Subcutaneous adipose tissue (tissue), 4 donors: ENCODE results near the gene CD109. TPM values are rescaled to one million over a fixed set of nuclear protein-coding genes. Genes with fewer than 3 reads are reported as not detected.

ENCODE experiments used
- total RNA-seq, 4 donors: library from RNA; depleted of rRNA; stranded (reverse); fragments of >200 nt; gene quantifications; one replicate each; pipeline ENCODE4 v1.1.0, GENCODE V29; 2016
- TF ChIP-seq, protein P1 (sequence below): fragments of 450-650 bp; IDR thresholded peaks from one replicate; pipeline ENCODE4 v1.5.1; 2016; ENCODE audit warnings: low read depth, mild to moderate bottlenecking, control low read depth, antibody characterized with exemption, moderate library complexity

Gene CD109
- total RNA-seq, 4 donors from 2014 or later: 16.0 to 59.8 (median 22.5) TPM

DNA sequence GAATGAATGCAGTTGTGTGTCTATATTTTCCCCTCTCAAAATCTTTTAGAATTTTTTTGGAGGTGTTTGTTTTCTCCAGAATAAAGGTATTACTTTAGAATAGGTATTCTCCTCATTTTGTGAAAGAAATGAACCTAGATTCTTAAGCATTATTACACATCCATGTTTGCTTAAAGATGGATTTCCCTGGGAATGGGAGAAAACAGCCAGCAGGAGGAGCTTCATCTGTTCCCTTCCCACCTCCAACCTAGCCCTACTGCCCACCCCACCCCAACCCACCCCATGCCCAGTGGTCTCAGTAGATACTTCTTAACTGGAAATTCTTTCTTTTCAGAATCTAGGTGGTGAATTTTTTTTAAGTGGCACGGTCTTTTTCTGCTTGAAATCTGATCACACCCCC lies 127.8 kb downstream of the CD109 start:
- TF ChIP-seq, protein P1, sequence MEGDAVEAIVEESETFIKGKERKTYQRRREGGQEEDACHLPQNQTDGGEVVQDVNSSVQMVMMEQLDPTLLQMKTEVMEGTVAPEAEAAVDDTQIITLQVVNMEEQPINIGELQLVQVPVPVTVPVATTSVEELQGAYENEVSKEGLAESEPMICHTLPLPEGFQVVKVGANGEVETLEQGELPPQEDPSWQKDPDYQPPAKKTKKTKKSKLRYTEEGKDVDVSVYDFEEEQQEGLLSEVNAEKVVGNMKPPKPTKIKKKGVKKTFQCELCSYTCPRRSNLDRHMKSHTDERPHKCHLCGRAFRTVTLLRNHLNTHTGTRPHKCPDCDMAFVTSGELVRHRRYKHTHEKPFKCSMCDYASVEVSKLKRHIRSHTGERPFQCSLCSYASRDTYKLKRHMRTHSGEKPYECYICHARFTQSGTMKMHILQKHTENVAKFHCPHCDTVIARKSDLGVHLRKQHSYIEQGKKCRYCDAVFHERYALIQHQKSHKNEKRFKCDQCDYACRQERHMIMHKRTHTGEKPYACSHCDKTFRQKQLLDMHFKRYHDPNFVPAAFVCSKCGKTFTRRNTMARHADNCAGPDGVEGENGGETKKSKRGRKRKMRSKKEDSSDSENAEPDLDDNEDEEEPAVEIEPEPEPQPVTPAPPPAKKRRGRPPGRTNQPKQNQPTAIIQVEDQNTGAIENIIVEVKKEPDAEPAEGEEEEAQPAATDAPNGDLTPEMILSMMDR: no peak

DNA sequence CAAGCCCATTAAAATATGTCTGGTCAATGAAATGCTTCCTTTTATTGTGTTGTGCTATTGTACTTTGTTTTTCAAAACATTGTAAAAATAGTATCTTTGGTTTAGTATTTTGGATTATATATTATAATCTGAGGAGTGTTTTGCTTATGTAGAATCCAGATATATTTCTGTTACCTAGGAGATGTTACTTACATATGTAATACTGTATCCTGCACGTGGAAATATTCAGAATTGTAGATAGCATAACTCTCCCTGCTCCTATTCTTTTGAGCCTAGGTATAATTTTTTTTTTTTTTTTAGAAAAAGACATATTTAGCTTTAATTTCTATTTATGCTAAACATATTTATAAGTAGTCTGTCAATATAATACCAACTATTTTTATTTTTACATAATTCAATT lies 130.6 kb downstream of the CD109 start:
- TF ChIP-seq, protein P1: no peak

DNA sequence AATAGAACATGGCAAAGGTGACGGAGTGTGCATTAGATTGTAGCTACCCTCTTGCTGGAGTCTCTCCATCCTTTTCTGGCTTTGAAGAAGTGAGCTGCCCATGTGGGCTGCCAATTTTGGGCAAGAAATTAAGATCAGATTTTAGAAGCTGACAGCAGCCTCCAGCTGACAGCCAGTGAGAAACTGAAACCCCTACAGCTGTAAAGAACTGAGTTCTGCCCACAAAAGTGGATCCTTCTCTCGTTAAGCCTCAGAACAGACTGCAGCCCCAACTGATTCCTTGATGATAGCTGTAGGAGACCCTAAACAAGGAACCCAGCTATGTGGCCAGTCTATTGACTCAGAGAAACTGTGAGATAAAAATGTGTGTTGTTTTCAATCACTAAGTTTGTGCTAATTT lies 134.1 kb downstream of the CD109 start:
- TF ChIP-seq, protein P1: no peak

DNA sequence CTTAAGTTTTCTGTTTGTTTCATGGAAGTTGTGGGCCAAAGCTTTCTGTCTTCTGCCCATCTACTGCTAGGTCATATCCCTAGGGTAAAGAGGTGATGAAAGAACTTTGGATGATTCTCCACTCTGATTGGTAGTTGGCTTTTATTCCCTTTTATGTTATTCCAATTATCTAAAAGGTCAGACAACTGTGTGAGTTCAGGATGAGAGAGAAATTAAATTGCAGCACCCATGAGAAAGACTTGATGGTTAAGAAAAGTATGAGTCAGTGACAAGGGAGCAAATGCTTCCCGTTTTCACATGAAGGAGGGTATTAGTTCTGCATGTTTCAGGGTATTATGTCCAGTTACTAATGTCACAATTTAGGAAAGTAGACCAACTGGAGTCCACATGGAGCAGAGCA lies 136.3 kb downstream of the CD109 start:
- TF ChIP-seq, protein P1: no peak

DNA sequence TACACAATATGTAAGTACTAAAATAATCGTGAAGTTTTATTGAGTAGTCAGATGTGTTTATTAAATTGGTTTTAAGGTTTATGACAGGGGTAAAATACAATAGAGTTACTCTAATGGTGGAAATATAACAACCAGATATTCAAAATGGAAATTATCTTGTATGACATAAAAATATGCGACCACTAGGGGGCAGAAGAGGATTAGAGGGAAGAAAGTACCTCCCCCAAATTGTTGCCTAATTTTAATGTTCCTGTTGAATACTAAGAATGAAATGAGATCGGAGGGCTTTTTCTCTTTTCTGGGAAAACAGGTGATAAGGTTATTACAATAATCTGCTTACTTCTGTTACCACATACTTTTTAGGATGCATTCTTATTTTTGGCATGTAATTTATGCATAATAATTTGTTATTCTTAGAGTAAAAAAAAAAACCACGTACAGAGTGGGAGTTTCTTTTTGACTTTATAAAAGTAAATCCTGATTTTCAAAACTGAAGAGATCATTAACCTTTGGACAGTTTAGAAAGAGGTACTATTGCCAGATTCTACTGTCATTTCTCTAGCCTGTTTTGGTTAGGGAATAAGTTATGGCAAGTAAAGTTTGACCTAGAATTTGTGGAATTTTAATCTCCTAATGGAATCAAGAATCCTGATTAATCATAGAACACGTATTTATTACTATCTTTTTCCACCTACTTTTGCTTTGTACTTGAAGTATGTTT lies 159.2 kb downstream of the CD109 start:
- TF ChIP-seq, protein P1: no peak

DNA sequence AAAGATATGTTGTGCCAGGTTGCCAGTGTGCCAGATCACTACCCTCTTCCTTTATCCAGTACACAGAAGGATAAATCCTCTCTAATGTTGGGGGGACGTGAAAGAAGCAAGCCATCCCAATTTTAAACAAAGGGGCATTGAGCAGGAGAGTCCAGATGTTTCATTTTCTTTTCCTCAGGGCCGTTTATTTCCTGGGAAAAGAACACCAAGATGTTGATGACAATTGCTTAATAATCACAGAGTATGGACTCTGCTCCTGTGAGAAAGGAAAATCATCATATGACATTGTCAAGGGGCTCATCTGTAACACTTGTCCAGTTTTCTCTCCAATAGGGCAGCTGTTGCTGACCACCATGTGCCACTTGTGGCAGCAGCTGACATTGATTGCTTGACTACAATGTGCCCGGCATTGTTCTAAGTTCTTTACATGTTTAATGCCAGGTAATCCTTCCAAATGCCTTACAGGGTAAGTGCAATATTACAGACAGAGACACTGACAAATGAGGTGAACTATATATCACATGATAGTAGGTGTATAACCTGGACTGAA lies 161.4 kb downstream of the CD109 start:
- TF ChIP-seq, protein P1: no peak

DNA sequence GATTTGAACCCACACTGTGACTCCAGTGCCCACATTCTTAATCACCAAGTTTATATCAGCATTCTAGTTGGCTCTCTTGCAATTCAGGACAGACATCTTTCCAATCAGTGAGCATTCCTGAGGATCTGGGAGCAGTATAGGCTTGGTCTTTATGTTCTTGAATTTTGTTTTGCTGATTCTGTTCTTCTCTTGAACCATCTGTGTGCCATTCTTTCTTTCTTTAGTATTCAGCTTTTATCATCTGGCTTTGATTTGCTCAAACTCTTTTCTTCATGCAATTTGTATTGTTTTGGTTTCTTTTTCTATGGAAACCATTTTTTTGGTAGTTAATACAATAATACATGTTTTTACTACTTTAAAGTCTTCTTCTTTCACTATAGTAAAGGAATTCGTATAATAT lies 162.4 kb downstream of the CD109 start:
- TF ChIP-seq, protein P1: no peak
